Ammon's horn (tissue), 1 donor: ENCODE results near the gene FAM98A.

Experiments
- DNase-seq: peaks from one replicate; pipeline ENCODE4 v3.0.0-alpha.2; 2016; ENCODE audit warnings: low spot score

FAM98A gene

GRCh38 chr2:33599175-33599942 lies at the start of gene FAM98A:
TSS of gene FAM98A (minus strand) at chr2:33599299. CDS start at chr2:33599221, 78 bp downstream.
- peak; percentile 98 for DNase-seq

- DNase-seq: no peak
These were observed 46.8 kb upstream of the FAM98A start for GRCh38 chr2:33645861-33646260.

- no peak for DNase-seq
These were observed 45.1 kb upstream of the FAM98A start for GRCh38 chr2:33644215-33644614.

GRCh38 chr2:33636001-33636400 lies 36.9 kb upstream of the FAM98A start:
- DNase-seq: no peak

GRCh38 chr2:33634261-33634910 lies 35.3 kb upstream of the FAM98A start:
- no peak for DNase-seq

GRCh38 chr2:33633315-33633714 lies 34.2 kb upstream of the FAM98A start:
- DNase-seq: no peak

- DNase-seq: peak; percentile 33
These were observed 33.7 kb upstream of the FAM98A start for GRCh38 chr2:33632831-33633230.

- no peak for DNase-seq
These were observed 29.1 kb upstream of the FAM98A start for GRCh38 chr2:33628031-33628827.

GRCh38 chr2:33619028-33619427 lies 19.9 kb upstream of the FAM98A start:
- DNase-seq: no peak

GRCh38 chr2:33617989-33618388 lies 18.9 kb upstream of the FAM98A start:
- DNase-seq: no peak

GRCh38 chr2:33617401-33617800 lies 18.3 kb upstream of the FAM98A start:
- DNase-seq: no peak

- no peak for DNase-seq
These were observed 17.8 kb upstream of the FAM98A start for GRCh38 chr2:33616873-33617272.

- no peak for DNase-seq
These were observed 15.1 kb upstream of the FAM98A start for GRCh38 chr2:33614190-33614589.

GRCh38 chr2:33607905-33608304 lies 8.8 kb upstream of the FAM98A start:
- DNase-seq: no peak

GRCh38 chr2:33607251-33607721 lies 8.2 kb upstream of the FAM98A start:
- DNase-seq: no peak

- DNase-seq: no peak
These were observed 7.5 kb upstream of the FAM98A start for GRCh38 chr2:33606622-33607021.

GRCh38 chr2:33606100-33606499 lies 7.0 kb upstream of the FAM98A start:
- DNase-seq: no peak

GRCh38 chr2:33605056-33605455 lies 6.0 kb upstream of the FAM98A start:
- DNase-seq: no peak

GRCh38 chr2:33603416-33603815 lies 4.3 kb upstream of the FAM98A start:
- no peak for DNase-seq

GRCh38 chr2:33602201-33602830 lies 3.2 kb upstream of the FAM98A start:
- DNase-seq: no peak

- DNase-seq: no peak
These were observed 769 bp upstream of the FAM98A start for GRCh38 chr2:33599943-33600192.

- peak; percentile 53 for DNase-seq
These were observed 431 bp downstream of the FAM98A start for GRCh38 chr2:33598561-33599174.
